NCI-H748 (cell line): ENCODE results near the gene TRIM17.
A peak's percentile ranks its signal among the peaks of the same experiment; 100 is the strongest.

ENCODE experiments used
- DNase-seq: peaks from one replicate; lab custom pipeline; 2025; ENCODE audit not compliant: unreplicated experiment; lab: John Stamatoyannopoulos, UW

TRIM17 gene, protein sequence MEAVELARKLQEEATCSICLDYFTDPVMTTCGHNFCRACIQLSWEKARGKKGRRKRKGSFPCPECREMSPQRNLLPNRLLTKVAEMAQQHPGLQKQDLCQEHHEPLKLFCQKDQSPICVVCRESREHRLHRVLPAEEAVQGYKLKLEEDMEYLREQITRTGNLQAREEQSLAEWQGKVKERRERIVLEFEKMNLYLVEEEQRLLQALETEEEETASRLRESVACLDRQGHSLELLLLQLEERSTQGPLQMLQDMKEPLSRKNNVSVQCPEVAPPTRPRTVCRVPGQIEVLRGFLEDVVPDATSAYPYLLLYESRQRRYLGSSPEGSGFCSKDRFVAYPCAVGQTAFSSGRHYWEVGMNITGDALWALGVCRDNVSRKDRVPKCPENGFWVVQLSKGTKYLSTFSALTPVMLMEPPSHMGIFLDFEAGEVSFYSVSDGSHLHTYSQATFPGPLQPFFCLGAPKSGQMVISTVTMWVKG

DNA sequence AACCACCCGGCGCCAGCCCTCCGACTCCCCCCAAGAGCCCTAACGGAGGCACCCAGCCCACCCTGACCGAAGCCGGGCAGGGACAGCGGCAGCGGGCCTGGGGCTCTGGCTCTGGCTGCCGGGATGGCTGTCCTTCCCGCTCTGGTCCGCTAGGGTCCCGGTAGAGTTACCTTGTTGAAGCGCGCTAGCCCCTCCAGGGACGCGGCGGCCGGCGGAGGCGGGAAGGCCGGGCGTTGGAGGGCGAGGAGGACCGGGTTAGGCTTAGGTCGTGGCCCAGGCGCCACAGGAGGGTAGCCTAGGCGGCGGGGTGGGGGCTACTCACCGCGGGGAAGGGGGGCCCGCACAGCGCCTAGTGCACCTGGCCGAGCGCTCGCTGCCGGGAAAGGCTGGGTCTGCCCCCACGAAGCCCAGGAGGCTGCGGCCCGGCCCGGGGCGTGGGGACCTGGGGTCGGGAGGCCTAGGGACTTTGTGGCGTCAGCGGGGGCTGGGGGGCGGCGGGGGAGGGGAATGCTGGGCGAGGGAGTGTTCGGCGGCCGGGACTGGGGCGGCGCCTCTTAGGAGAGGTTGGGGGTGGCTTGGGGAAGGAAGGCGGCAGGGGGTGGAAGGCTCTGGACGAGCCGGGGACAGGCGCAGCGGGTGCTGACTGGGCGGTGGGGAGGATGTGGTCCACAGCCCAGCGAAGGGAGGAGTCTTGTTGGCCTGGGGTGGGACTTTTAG, at the start of gene TRIM17:
Gene TRIM17 (minus strand): TSS at position 645 of the 717 bp plus-strand sequence. CDS start 1,789 bp downstream, outside the sequence.
- peak; percentile 55 for DNase-seq

DNA sequence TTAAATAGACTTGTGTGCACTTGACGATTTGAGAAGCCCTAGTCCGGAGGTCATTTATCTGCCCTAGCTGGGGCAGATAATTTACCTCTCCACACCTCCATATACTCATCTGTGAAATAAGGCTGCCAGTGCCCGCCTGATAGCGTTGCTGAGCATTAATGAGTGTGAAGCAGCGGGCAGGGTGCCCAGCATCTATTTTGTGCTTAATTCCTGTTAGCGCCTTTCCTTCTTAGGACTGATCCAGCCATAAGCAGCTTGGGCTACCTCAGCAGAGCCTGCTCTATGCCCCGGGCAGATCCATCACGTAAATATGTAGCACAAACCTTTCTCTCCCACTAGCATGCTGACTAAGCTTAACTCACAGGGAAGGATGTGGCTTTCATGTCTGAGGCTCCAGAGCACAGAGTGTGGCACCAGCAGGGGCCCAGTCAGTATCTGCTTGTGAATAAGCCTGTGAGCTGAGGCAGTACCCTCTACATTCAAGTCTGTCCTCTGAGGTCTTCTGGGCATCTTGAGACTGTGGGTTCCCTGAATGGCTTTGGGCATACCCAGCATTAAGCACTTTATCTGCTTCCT, 49.0 kb upstream of the TRIM17 start:
- DNase-seq: no peak

DNA sequence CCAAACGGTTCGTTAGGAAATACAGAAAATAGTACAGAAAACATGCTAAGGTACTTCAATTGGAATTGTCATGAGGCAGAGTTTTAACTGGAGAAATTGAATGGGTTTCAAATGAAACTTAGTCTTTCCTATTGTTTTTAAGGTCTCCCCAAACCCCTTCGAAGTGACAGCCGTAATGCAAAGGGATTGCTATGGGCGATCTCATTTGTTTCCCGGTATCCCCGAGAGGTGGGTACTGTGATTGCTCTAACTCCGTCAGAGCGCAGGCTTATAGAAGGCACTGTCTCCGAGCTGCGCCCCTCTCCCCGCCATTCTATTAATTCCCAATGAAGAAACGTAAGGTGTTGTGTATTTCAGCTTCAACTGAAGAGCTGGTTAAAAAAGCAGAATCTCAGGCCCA, 48.5 kb upstream of the TRIM17 start:
- no peak for DNase-seq

DNA sequence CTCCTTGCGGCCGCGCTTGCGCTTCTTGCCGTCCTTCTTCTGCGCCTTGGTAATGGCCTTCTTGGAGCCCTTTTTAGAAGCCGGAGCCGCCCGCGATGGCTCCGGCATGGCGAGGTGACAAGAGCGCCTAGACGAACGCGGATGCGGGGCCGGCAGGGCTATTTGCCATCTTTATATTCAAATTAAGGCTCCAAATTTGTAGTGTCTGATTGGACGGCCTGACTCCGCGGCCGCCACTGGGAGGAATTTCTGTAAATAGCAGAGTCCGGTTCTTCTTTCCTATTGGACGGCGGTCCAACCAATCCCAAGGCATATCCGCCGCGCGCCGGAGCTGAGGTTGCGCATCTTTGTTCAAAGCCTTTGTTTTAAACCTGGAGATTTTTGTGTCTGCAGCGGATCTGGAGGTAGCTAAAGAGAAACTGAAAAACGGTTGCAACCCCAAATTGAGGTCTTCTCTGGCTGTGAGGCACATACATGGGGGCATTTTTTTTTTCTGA, 47.9 kb upstream of the TRIM17 start:
- DNase-seq: no peak

DNA sequence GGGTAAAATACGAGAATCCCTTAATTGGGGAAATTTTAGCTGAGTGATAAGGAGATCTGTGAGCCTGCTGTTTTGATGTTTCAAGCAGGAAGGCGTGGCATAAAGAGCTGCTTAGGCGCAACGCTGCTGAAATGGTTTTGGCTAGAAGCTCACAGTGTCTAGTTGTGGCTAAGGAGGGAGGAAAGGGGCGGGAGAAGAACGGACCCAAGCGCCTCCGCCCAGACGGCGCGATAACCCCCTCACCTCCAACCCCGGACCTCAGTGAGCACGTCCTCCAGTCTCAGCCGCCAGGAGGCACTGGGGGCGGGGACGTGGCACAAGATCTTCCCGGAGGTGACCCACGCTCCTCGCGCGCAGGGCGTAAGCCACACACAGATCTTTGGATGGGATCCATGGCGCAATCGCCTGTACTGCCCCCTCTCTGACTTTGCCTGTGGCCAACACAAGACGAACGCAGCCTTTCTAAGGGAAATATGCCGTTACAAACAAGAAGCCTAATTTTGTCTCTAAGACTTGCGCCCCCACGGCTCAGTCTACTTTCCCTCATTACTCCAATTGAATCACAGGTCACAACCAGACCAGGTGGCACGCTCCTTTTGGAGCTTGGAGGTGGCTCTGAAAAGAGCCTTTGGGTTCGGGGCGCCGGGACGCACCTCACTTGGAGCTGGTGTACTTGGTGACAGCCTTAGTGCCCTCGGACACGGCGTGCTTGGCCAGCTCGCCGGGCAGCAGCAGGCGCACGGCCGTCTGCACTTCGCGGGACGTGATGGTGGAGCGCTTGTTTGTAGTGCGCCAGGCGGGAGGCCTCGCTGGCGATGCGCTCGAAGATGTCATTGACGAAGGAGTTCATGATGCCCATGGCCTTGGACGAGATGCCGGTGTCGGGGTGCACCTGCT, 47.1 kb upstream of the TRIM17 start:
- DNase-seq: no peak

DNA sequence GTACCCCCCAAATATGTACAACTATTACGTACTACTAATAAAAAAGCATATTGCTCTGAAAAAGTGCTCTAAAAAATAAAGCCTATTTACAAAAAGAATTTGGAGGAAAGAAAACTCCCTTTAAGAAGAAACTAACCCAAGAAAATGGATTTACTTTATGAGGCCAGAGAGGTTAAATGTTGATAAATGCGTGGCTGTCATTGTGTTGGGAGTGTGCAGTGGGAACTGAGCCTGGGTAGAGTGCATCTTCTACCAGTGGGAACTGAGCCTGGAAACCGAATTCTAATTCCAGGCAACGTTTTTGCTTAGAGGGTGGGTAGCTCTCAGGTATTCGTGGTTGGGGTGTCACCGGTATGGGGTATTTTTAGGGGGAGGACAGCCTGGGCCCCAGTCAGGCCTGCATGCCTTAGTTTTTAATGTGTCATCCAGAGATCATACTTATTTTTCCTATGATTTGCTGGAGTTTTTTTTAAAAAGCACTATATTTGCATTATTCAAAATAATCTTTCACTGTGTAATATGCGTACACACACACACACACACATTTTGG, 46.4 kb upstream of the TRIM17 start:
- DNase-seq: no peak

DNA sequence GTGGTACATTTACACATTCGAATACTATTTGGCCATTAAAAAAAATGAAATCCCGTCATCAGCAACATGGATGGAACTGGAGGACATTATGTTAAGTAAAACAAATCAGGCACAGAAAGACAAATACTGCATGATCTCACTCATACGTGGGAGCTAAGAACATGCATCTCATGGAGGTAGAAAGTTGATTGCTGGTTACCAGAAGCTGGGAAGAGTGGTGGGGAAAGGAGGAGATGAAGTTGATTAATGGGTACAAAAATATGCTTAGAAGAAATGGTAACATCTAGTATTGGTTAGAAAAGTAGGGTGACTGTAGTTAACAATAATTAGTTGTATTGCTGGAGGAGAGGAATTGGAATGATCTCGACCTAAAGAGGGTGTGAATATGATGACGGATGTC, 45.9 kb upstream of the TRIM17 start:
- DNase-seq: no peak

DNA sequence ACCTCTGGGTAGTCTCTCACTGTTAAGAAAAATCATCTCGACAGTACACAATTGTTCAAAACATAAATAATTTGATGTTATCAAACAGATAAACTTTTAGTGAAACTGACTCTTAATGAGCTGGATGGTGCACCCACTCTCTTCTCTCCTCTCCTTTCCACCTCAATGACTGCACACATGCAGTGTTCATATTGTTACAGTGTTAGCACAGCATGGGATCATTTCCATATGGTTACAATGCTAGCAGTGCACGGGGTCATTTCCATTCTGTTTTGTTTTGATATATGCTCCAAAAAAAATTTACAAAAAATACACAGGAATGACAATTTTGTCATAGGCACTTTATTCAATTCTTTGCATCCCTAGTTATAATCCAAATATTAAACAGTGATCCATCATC, 44.2 kb upstream of the TRIM17 start:
- DNase-seq: no peak

DNA sequence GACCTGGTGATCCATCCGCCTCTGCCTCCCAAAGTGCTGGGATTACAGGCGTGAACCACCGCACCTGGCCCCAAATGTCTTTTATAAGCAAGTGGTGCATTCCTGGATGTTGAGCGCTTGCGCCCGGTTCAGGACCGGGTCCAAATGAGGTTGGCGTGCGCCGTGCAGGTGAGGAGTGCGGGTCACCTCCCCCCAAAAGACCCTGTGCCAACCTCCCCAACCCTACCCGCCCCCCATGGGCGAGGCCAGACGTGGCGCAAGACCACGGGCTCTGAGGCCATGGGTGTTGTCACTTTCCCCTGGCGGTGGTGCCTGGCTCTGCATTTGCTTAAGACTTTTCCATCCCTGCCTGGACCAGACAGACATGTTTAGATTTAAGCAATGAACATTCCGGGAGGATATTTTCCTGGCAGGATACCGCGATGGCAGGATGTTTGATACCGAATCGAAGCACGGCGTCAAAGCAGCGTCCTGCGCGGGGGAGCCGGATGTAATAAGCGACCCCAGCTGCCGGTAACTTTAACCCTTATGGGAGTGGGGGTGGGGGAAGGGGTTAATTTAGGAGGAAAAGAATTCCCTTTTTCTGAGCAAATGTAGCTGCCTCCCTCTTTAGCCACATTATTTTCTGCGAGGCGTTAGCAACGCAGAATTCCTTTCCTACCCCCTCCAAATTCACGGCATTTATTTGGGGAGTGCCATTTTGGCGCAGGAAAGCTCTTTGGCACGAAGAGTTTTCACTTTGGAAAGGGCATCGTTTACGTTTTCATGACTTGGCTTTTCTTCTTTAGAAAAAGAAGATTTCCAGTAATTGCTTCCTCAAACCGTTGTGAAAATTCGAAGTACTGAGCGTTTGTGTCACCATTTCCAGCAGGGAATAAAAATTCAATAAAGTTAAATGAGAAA, 42.7 kb upstream of the TRIM17 start:
- peak; percentile 86 for DNase-seq

DNA sequence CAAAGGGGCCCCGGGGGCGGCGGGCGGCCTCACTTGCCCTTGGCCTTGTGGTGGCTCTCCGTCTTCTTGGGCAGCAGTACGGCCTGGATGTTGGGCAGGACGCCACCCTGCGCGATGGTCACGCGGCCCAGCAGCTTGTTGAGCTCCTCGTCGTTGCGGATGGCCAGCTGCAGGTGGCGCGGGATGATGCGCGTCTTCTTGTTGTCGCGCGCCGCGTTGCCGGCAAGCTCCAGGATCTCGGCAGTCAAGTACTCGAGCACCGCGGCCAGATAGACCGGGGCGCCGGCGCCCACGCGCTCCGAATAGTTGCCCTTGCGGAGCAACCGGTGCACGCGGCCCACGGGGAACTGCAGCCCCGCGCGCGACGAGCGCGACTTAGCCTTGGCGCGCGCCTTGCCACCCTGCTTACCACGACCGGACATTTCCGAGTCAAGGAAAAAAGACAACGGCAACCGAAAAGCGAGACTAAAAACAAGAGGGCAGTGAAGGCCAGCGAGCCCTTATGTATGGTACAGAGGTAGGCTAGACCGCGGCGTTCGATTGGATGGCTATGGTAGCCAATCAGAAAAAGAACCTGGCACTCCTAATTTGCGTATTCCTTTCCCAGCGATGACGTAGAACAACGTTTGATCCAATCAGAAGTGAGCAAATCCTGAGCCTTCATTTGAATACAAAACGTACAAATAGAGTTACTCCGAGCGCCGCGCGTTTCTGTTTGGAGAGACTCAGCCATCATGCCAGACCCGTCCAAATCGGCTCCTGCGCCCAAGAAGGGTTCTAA, 40.9 kb upstream of the TRIM17 start:
- DNase-seq: peak; percentile 97

DNA sequence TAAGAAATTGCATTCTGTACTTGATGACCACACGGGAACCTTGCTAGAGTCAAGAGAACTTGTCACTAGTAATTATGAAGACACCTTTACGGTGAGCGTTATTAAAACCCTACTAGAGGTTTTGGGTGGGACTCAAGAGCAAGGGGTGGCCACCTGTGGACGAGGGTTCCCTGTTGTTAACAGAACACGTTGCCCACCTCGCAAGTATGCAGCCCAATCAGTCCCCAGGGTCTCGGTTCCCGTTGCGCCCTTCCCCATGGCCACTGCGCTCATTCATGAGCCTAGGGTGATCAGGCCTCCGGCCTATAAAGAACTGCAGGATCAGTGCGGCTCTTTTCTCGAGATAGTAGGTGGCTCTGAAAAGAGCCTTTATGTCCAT, 40.3 kb upstream of the TRIM17 start:
- no peak for DNase-seq

DNA sequence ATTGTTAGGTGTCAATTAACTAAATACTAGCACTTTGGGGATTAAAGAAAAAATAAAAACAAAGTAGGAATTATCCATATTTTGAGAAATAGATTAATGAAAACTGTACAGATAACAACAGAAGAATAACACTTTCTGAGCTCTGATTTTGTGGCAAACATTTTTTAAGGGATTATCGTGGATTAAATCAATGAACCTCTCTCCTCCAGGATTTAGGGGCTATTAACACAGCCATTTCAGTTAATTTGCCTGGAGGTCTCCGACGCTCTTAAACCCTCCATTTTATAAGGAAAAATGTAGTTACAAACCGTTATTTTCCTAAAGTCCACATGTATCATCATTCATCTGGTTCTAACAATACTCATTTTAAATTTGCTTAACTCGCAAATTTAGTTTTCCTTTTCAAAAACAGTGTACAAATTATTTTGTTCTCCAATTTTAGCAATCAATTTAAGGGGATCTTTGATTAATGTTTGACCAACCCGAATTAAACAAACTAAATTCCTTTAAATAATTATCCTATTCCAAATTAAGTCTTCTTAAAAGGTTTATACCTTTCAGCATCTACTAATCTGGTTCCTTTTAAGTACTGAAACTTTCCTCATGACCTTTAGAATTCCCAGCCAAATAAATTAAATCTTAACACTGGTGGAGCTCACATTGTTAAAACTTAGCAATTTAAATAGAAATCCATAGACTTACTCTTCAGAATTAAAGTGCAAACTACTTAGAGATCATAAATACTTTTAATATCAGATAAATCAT, 39.8 kb upstream of the TRIM17 start:
- DNase-seq: no peak

DNA sequence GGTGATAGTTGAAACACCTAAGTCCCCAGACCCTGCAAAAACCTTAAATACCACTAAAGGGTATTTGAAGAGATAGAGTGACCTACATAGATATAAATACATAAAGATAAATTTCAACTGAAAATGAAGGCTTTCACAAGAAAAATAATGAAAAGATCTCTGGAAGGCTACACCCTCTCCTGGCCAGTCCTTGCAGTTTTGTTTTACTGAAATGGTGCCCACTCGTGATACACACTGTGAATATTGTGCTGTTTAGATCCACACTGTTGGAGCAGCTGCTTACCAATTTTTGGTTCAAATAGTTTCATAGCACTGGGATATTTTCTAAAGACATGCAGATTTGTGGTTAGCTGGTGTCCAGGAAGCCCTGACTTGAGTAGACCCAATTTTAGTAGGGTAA, 39.1 kb upstream of the TRIM17 start:
- DNase-seq: no peak

DNA sequence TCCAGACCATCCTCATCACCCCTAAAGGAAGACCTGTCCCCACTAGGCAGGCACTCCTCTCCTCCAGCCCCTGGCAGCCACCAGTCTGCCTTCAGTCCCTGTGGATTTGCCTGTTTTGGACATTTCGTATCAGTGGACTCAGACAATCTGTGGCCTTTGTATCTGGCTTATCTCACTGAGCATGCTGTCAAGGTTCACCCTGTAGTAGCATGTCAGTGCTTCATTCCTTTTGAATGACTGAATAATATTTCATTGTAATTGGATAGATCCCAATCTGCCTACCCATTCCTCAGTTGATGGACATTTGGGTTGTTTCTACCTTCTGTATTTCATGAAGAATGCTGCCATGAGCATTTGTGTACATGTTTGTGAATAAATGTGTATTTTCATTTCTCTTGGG, 37.6 kb upstream of the TRIM17 start:
- no peak for DNase-seq

DNA sequence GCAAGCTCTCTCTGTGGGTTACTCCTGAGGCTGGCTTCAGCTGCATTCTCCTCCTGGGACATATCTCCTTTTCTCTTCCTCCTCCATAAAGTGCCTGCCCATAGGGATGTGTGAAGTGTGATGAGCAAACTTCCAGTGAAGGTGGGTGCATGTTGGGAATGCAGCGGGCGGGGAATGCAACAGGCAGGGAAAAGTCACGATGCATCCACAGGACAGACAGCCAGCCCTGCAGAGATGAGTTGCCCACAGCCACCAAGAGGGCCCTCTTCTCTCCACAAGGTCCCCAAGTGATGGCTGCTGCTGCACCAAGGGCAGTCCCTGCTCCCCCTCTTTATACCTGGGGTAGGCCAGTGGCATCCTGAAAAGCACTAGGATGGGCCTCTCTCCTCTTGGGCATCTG, 37.0 kb upstream of the TRIM17 start:
- no peak for DNase-seq

DNA sequence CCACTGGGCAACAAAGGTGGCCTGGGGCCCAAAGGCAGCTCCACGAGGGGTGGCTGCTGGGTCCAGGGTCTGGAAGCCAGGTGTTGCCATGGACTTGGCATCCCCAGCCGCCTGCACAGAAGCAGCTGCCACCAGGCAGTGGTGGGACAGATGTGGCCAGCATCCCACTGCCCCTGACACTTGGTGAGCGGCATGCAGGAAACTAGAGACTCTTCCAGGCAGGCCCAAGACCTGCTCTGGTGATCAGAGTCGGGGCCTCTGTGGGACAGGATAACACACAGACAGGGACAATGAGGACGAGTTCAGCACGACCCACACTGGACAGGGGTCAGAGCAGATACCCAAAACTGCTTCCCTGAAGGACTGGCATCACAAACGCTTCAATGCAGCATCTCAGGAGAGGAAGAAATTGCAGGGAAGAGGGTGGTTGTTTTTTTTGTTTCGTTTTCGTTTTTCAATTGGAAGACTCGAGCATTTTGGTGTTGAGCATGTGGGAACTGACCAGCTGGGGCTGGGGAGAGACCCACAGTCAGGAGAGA, 36.4 kb upstream of the TRIM17 start:
- no peak for DNase-seq

DNA sequence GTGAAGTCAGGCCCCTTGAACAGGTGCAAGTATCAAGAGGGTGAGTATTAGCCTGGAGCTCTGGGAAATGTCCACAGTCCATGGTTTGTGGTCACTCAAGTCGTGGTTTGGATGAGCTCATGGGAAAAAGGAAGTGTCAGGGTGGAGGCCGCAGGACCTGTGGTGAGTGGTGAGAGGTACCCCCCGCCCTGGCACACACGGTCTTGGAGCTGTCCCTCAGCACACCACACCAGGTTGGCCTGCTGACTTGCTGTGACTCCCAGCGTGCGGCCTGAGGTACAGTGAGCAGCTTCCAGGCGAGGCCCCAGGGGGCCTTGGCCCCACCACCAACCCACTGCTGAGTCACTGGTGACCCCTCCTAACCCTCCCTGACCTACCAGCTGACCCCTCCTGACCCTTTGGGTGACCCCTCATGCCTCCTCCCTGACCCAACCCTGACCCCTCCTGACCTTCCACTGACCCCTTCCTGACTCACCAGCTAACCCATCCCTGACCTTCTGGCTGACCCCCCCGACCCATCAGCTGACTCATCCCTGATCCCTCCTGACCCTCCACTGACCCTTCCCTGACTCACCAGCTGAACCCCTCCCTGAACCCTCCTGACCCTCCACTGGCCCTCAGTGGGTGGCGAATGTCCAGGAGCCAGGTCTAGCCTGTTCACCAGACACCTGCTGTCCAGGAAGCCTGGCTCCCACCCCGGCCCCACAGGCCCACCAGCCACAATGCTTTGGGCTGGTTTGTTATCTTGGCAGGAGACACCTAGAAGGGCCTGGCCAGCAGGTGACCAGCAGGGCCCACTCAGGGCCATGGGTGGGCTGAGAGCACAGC, 35.7 kb upstream of the TRIM17 start:
- no peak for DNase-seq
